ENCODE data around the gene SRI. TPM values are rescaled to one million over a fixed set of nuclear protein-coding genes. Genes with fewer than 3 reads are reported as not detected.

SRI gene
- total RNA-seq, 1 experiment from 2014 or later: 138 TPM

- Histone ChIP-seq H3K9me3 (ENCODE audit: control insufficient read depth, insufficient read depth, low read depth, low read length) (no peaks in the 10 kb centered on the region), H3K4me3 (ENCODE audit: low read depth in 2 of 2, low read length in 2 of 2) (no peak overlapping the region), H3K4me1 (ENCODE audit: control insufficient read depth, insufficient read depth, low read length) (no peaks in the 10 kb centered on the region), H3K27ac (ENCODE audit: low read length) (no peak overlapping the region), H3K27me3 (ENCODE audit: control insufficient read depth, insufficient read depth, low read length) (no peaks in the 10 kb centered on the region; the same call in 1 of the 2 replicates), H3K36me3 (ENCODE audit: control insufficient read depth, insufficient read depth, low read length) (no peaks in the 10 kb centered on the region)
- no peak for DNase-seq (ENCODE audit: low read depth, low spot score)
- intact Hi-C loops (cut with micrococcal nuclease; ENCODE audit: unreplicated experiment): no loop called here
- ChIA-PET POLR2A (no interaction called here), CTCF (no interaction called here)
- ATAC-seq: no peak
- in situ Hi-C loops (cut with HindIII; ENCODE audit: low pct_unique_long_range_greater_than_20kb, low sequenced_read_pairs): no loop called here
- BruUV-seq (replicated peaks): no TSS peak
- TF ChIP-seq REST (IDR thresholded peaks at IDR 0.05; ENCODE audit: insufficient read depth in 1 of 2, low read depth in 2 of 2, low read length in 1 of 2) (no peak), POLR2AphosphoS5 (IDR thresholded peaks at IDR 0.05; ENCODE audit: low read depth, low read length) (no peak), CTCF (IDR thresholded peaks at IDR 0.05) (no peak), TCF7L2 (IDR thresholded peaks at IDR 0.05; ENCODE audit: low read depth, low read length) (no peak), SIN3A (IDR thresholded peaks at IDR 0.05; ENCODE audit: borderline replicate concordance, insufficient read depth, low read depth, low read length) (no peak)
These were observed 14.0 kb upstream of the SRI start for GRCh38 chr7:88233828-88234227.

- peaks cover 6% of the 10 kb centered on the region for H3K4me1 ChIP-seq (ENCODE audit: control insufficient read depth, insufficient read depth, low read length)
- peaks cover 4% of the 10 kb centered on the region; the same call in 1 of the 2 replicates for H3K9me3 ChIP-seq (ENCODE audit: control insufficient read depth, insufficient read depth, low read depth, low read length)
- TF ChIP-seq CTCF (IDR thresholded peaks at IDR 0.05) (no peak), REST (IDR thresholded peaks at IDR 0.05; ENCODE audit: insufficient read depth in 1 of 2, low read depth in 2 of 2, low read length in 1 of 2) (no peak), POLR2AphosphoS5 (IDR thresholded peaks at IDR 0.05; ENCODE audit: low read depth, low read length) (no peak), TCF7L2 (IDR thresholded peaks at IDR 0.05; ENCODE audit: low read depth, low read length) (no peak), SIN3A (IDR thresholded peaks at IDR 0.05; ENCODE audit: borderline replicate concordance, insufficient read depth, low read depth, low read length) (no peak)
- ChIA-PET POLR2A (no interaction called here), CTCF (no interaction called here)
- in situ Hi-C loops (cut with HindIII; ENCODE audit: low pct_unique_long_range_greater_than_20kb, low sequenced_read_pairs) (no loop called here), intact Hi-C loops (cut with micrococcal nuclease; ENCODE audit: unreplicated experiment) (no loop called here)
- ATAC-seq (no peak), DNase-seq (ENCODE audit: low read depth, low spot score) (no peak)
- no peaks in the 10 kb centered on the region for H3K27me3 ChIP-seq (ENCODE audit: control insufficient read depth, insufficient read depth, low read length)
- H3K36me3 ChIP-seq (ENCODE audit: control insufficient read depth, insufficient read depth, low read length): no peaks in the 10 kb centered on the region
- BruUV-seq (replicated peaks): no TSS peak
- no peak overlapping the region for H3K4me3 ChIP-seq (ENCODE audit: low read depth in 2 of 2, low read length in 2 of 2)
- no peak overlapping the region for H3K27ac ChIP-seq (ENCODE audit: low read length)
These were observed 10.8 kb upstream of the SRI start for GRCh38 chr7:88230646-88231045.

All from Panc1 (cell line).